A549 treated with GW870086 at 1 μM for 4 hours (cell line): ENCODE results near the gene RSU1. TPM values are rescaled to one million over a fixed set of nuclear protein-coding genes. Genes with fewer than 3 reads are reported as not detected.

Source experiments
- total RNA-seq: library from RNA; stranded (reverse); fragments of 200-300 nt; extraction: Qiagen RNA extraction; gene quantifications from 5 replicates; pipeline ENCODE4 v1.2.3, GENCODE V29; 2022; ENCODE audit warnings: low read depth

Gene RSU1
- total RNA-seq: 76.5 to 88.7 TPM (median 80.0 TPM) in 5 replicates

DNA sequence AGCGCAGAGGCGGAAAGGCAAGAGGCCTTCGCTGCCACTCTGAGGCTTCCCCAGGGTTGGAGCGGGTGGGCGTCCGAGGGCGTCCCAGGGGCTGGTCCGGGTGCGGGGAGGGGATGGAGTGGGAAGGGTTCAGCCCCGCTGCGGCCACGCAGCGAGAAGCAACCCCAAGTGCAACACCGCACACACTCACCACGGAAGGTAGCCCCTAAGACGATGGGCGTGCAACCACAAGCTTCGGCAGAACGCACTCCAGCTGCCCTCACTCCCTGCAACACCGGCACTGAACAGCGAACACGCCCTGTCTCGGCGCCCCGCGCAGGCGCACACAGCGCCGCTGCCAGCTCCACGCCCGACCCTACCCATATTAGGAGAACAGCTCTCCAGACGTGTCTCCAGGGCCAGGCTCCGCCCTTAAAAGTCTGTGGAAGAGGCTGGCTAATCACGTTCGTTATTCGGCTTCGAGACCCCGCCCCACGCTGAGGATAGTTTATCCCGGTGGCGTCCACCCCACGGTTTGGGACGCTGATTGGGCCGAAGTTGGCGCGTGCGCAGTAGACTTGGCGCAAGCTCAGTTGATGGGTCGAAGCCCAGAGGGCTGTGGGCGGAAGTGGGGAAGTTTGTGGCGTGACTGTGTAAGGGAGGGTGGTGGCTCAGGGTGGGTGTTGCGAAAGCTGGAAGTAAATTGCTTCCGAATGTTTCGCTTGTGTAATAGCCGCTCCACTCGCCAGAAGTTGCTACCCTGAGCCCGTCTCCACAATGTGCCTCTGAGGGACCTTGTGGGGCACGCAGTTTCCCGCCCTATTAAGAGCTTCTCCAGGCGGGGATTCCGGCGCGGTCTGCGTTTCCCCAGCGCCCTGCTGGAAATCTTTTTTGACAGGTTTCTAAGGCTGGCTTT is at the start of gene RSU1:
Gene RSU1 (minus strand): TSS at position 300 of the 895 bp plus-strand sequence. CDS start 343 bp downstream, outside the sequence.

